Naive thymus-derived CD4-positive, alpha-beta T cell (primary cell): Measurements from ENCODE around the gene PAX3. TPM values are rescaled to one million over a fixed set of nuclear protein-coding genes. Genes with fewer than 3 reads are reported as not detected.

Experiments
- ATAC-seq: fragments of 150-1000 bp; cut with Tn5 transposase; 2 replicates; pipeline ENCODE4 v1.10.0; 2021; ENCODE audit warnings: mild to moderate bottlenecking, moderate library complexity
- CTCF ChIA-PET: fragments of 350-600 bp; sonication (Branson Sonifier 250); formaldehyde crosslinking; loops from one replicate; lab custom pipeline; 2021; ENCODE audit warnings: antibody characterized with exemption; lab: Charles Lee
- POLR2A ChIA-PET: fragments of 350-600 bp; sonication (Branson Sonifier 250); formaldehyde crosslinking; loops from one replicate; lab custom pipeline; 2021; ENCODE audit warnings: antibody characterized with exemption, inconsistent platforms; lab: Charles Lee
- DNase-seq, 9 donors: peaks; one replicate each; pipeline versions ENCODE4 v3.0.0 to v3.0.0-alpha.2; 2020 to 2022; ENCODE audit warnings: mixed read lengths in 1 of 9
- H3K27ac ChIP-seq: one replicate; pipeline ENCODE4 v1.7.0; 2013; ENCODE audit warnings: mild to moderate bottlenecking, low read depth, low read length, moderate library complexity
- H3K27me3 ChIP-seq, 2 donors: one replicate each; pipeline ENCODE4 v1.7.0; 2013; ENCODE audit warnings: low read length in 2 of 2, mild to moderate bottlenecking in 2 of 2, moderate library complexity in 2 of 2; ENCODE audit not compliant: control insufficient read depth in 2 of 2, insufficient read depth in 2 of 2
- H3K36me3 ChIP-seq, 3 experiments: 1 replicate in 2 of 3; 2 replicates in 1 of 3; pipeline ENCODE4 v1.7.0; 2013; ENCODE audit warnings: low read length in 3 of 3, mild to moderate bottlenecking in 3 of 3, moderate library complexity in 1 of 3; ENCODE audit not compliant: insufficient read depth in 3 of 3, control insufficient read depth in 2 of 3
- H3K4me1 ChIP-seq, 2 donors: one replicate each; pipeline ENCODE4 v1.7.0; 2013; ENCODE audit warnings: low read length in 2 of 2, mild to moderate bottlenecking in 2 of 2, moderate library complexity in 1 of 2; ENCODE audit not compliant: control insufficient read depth in 2 of 2, insufficient read depth in 2 of 2
- H3K4me3 ChIP-seq: 2 replicates; pipeline ENCODE4 v1.7.0; 2013; ENCODE audit warnings: mild to moderate bottlenecking, low read length
- H3K9me3 ChIP-seq, 3 experiments: 1 replicate in 2 of 3; 2 replicates in 1 of 3; pipeline ENCODE4 v1.7.0; 2013; ENCODE audit warnings: low read length in 3 of 3; ENCODE audit not compliant: control insufficient read depth in 2 of 3
- H3K27ac Mint-ChIP-seq, 9 donors: one replicate each; pipeline ENCODE4 v1.8.0; 2020 to 2022; ENCODE audit warnings: mixed read lengths in 9 of 9, mild to moderate bottlenecking in 8 of 9, moderate library complexity in 5 of 9, inconsistent platforms in 2 of 9
- H3K27me3 Mint-ChIP-seq, 5 donors: one replicate each; pipeline ENCODE4 v1.8.0; 2021 to 2022; ENCODE audit warnings: mixed read lengths in 5 of 5, mild to moderate bottlenecking in 1 of 5
- H3K36me3 Mint-ChIP-seq, 5 donors: one replicate each; pipeline ENCODE4 v1.8.0; 2020 to 2022; ENCODE audit warnings: mixed read lengths in 5 of 5, mild to moderate bottlenecking in 3 of 5, inconsistent platforms in 1 of 5
- H3K4me1 Mint-ChIP-seq, 7 donors: one replicate each; pipeline ENCODE4 v1.8.0; 2020 to 2022; ENCODE audit warnings: mixed read lengths in 7 of 7, mild to moderate bottlenecking in 3 of 7, inconsistent platforms in 1 of 7
- H3K4me3 Mint-ChIP-seq, 10 donors: one replicate each; pipeline ENCODE4 v1.8.0; 2020 to 2022; ENCODE audit warnings: mild to moderate bottlenecking in 10 of 10, mixed read lengths in 10 of 10, moderate library complexity in 6 of 10, inconsistent platforms in 2 of 10
- H3K9me3 Mint-ChIP-seq, 11 donors: one replicate each; pipeline ENCODE4 v1.8.0; 2020 to 2022; ENCODE audit warnings: mixed read lengths in 11 of 11, mild to moderate bottlenecking in 4 of 11, inconsistent platforms in 1 of 11, moderate library complexity in 1 of 11
- intact Hi-C, 2 donors: fragments of 100-400 bp; cut with micrococcal nuclease; formaldehyde crosslinking; loops; one replicate each; pipeline ENCODE4 v1.15.1; 2023
- polyA plus RNA-seq, 2 donors: library from polyadenylated mRNA; unstranded; fragments of 300-500 nt; fragmentation: Illumina TruSeq; gene quantifications; one replicate each; pipeline ENCODE4 v1.2.3, GENCODE V29; 2021
- total RNA-seq, 6 experiments: library from RNA in 5 of 6; stranded (reverse) in 5 of 6; gene quantifications; 1 replicate in 5 of 6; 2 replicates in 1 of 6; pipeline ENCODE4 v1.2.3 and lab custom pipeline; 2021 to 2026

Gene PAX3
- total and polyA plus RNA-seq, 7 experiments from 2014 or later = not detected

- H3K36me3 ChIP-seq = no peaks in the 10 kb centered on the region
- H3K4me3 ChIP-seq = no peak overlapping the region
- H3K4me1 ChIP-seq = peaks cover 0 to 5% of the 10 kb centered on the region in 2 donors
- H3K27ac ChIP-seq = no peak overlapping the region
- peaks cover 1 to 31% of the 10 kb centered on the region in 2 donors for H3K27me3 ChIP-seq
- ATAC-seq = no peak
- intact Hi-C loops = loop anchor here in 1 of 2 donors (2.0 kb wide), 1 partner anchor 13 kb away; no protein-coding TSS in a partner anchor
- H3K36me3 Mint-ChIP-seq = peaks cover 0 to 9% (median 4%) of the 10 kb centered on the region in 5 donors
- H3K9me3 ChIP-seq = no peaks in the 10 kb centered on the region
- H3K9me3 Mint-ChIP-seq = peaks cover 1 to 20% (median 6%) of the 10 kb centered on the region in 11 donors
- no peak for DNase-seq
- POLR2A ChIA-PET = no interaction called here
- H3K4me3 Mint-ChIP-seq = peak overlapping the region in 3 of 10 donors; percentile 34 to 72 (median 40)
- H3K27ac Mint-ChIP-seq = peak overlapping the region in 1 of 9 donors; percentile 38
- H3K4me1 Mint-ChIP-seq = peaks cover 24 to 42% (median 32%) of the 10 kb centered on the region in 7 donors
- peaks cover 85 to 99% (median 92%) of the 10 kb centered on the region in 5 donors for H3K27me3 Mint-ChIP-seq
- CTCF ChIA-PET = no interaction called here
Observed at GRCh38 chr2:222297600-222297935, 1.2 kb downstream of the PAX3 start.

- DNase-seq = no peak
- CTCF ChIA-PET = no interaction called here
Observed at GRCh38 chr2:222296911-222297599, 1.7 kb downstream of the PAX3 start.

GRCh38 chr2:222296311-222296741 lies 2.5 kb downstream of the PAX3 start:
- H3K27ac ChIP-seq = no peak overlapping the region
- no peak overlapping the region for H3K4me3 ChIP-seq
- H3K27me3 ChIP-seq = peaks cover 0 to 28% of the 10 kb centered on the region in 2 donors
- no peaks in the 10 kb centered on the region for H3K9me3 ChIP-seq
- H3K4me3 Mint-ChIP-seq = peak overlapping the region in 8 of 10 donors; percentile 43 to 72 (median 65)
- H3K4me1 ChIP-seq = peaks cover 0 to 5% of the 10 kb centered on the region in 2 donors
- H3K36me3 Mint-ChIP-seq = peaks cover 0 to 9% (median 4%) of the 10 kb centered on the region in 5 donors
- no peak for DNase-seq
- H3K27me3 Mint-ChIP-seq = peaks cover 80 to 99% (median 91%) of the 10 kb centered on the region in 5 donors
- ChIA-PET POLR2A (no interaction called here), CTCF (no interaction called here)
- ATAC-seq = no peak
- intact Hi-C loops = loop anchor here in 1 of 2 donors (2.0 kb wide), 1 partner anchor 14 kb away; no protein-coding TSS in a partner anchor
- peaks cover 21 to 36% (median 29%) of the 10 kb centered on the region in 7 donors for H3K4me1 Mint-ChIP-seq
- H3K9me3 Mint-ChIP-seq = peaks cover 0 to 20% (median 6%) of the 10 kb centered on the region in 11 donors
- H3K36me3 ChIP-seq = no peaks in the 10 kb centered on the region
- peak overlapping the region in 1 of 9 donors; percentile 45 for H3K27ac Mint-ChIP-seq

More at GRCh38 chr2:222296911-222297599, 1.7 kb downstream of the PAX3 start:
- Mint-ChIP-seq H3K9me3 (peaks cover 0 to 20% (median 6%) of the 10 kb centered on the region in 11 donors), H3K4me3 (peak overlapping the region in 4 of 10 donors; percentile 34 to 72 (median 60)), H3K4me1 (peaks cover 21 to 37% (median 30%) of the 10 kb centered on the region in 7 donors), H3K36me3 (peaks cover 0 to 9% (median 4%) of the 10 kb centered on the region in 5 donors), H3K27ac (peak overlapping the region in 1 of 9 donors; percentile 38), H3K27me3 (peaks cover 85 to 99% (median 92%) of the 10 kb centered on the region in 5 donors)
- H3K9me3 ChIP-seq = no peaks in the 10 kb centered on the region
- H3K27ac ChIP-seq = no peak overlapping the region
- H3K36me3 ChIP-seq = no peaks in the 10 kb centered on the region
- POLR2A ChIA-PET = no interaction called here
- H3K4me1 ChIP-seq = peaks cover 0 to 5% of the 10 kb centered on the region in 2 donors
- H3K4me3 ChIP-seq = no peak overlapping the region
- no peak for ATAC-seq
- H3K27me3 ChIP-seq = peaks cover 0 to 28% of the 10 kb centered on the region in 2 donors
- intact Hi-C loops = loop anchor here in 1 of 2 donors (2.0 kb wide), 1 partner anchor 14 kb away; no protein-coding TSS in a partner anchor

- ATAC-seq (no peak), DNase-seq (no peak)
- CTCF ChIA-PET = no interaction called here
- Histone ChIP-seq H3K27me3 (peaks cover 0 to 22% of the 10 kb centered on the region in 2 donors), H3K4me1 (peaks cover 0 to 5% of the 10 kb centered on the region in 2 donors), H3K27ac (no peak overlapping the region), H3K36me3 (no peaks in the 10 kb centered on the region), H3K4me3 (peak overlapping the region; percentile 5), H3K9me3 (no peaks in the 10 kb centered on the region)
- peak overlapping the region in 9 of 10 donors; percentile 29 to 76 (median 69) for H3K4me3 Mint-ChIP-seq
- intact Hi-C loops = loop anchor here in 1 of 2 donors (2.0 kb wide), 1 partner anchor 15 kb away; no protein-coding TSS in a partner anchor
- peaks cover 21 to 36% (median 29%) of the 10 kb centered on the region in 7 donors for H3K4me1 Mint-ChIP-seq
- H3K36me3 Mint-ChIP-seq = peaks cover 0 to 10% (median 4%) of the 10 kb centered on the region in 5 donors
- peaks cover 1 to 20% (median 6%) of the 10 kb centered on the region in 11 donors for H3K9me3 Mint-ChIP-seq
- POLR2A ChIA-PET = no interaction called here
- H3K27ac Mint-ChIP-seq = peak overlapping the region in 1 of 9 donors; percentile 65
- H3K27me3 Mint-ChIP-seq = peaks cover 75 to 97% (median 91%) of the 10 kb centered on the region in 5 donors
Observed at GRCh38 chr2:222295368-222296062, 3.3 kb downstream of the PAX3 start.

DNA sequence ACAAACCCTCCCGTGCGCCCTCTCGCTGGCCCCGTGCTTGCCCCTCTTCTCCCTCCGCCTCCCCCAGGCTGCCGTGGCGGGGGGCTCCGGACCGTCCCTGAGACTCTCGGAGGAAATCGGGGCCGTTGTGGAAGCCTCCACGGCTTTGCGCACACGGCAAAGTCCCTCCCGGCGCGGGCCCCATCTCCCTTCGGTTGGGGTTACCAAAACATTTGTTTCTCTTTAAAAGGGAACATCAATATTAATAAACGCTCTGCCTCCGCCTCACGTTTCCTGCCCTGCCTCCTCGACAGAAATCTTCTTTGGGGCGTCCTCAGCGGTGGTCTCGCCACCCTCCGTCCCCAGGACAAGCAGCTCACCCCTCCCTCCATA lies 3.8 kb downstream of the PAX3 start:
- Histone ChIP-seq H3K4me1 (peaks cover 0 to 5% of the 10 kb centered on the region in 2 donors), H3K27ac (no peak overlapping the region), H3K9me3 (no peaks in the 10 kb centered on the region), H3K36me3 (no peaks in the 10 kb centered on the region), H3K27me3 (peaks cover 0 to 22% of the 10 kb centered on the region in 2 donors), H3K4me3 (no peak overlapping the region)
- Mint-ChIP-seq H3K4me1 (peaks cover 21 to 39% (median 31%) of the 10 kb centered on the region in 7 donors), H3K4me3 (peak overlapping the region in 9 of 10 donors; percentile 29 to 76 (median 69)), H3K27me3 (peaks cover 75 to 97% (median 91%) of the 10 kb centered on the region in 5 donors), H3K36me3 (peaks cover 0 to 15% (median 4%) of the 10 kb centered on the region in 5 donors), H3K9me3 (peaks cover 2 to 20% (median 6%) of the 10 kb centered on the region in 11 donors), H3K27ac (peak overlapping the region in 1 of 9 donors; percentile 65)
- POLR2A ChIA-PET = no interaction called here
- ATAC-seq (no peak), DNase-seq (no peak)
- intact Hi-C loops = no loop called here
- CTCF ChIA-PET = no interaction called here
